Heart left ventricle (tissue), 16 donors: ENCODE data around the gene CDC25C. TPM values are rescaled to one million over a fixed set of nuclear protein-coding genes. Genes with fewer than 3 reads are reported as not detected.

Experiments used
- ATAC-seq, 4 donors: fragments of 200-7000 bp; cut with Tn5 transposase; one replicate each; pipeline ENCODE4 v1.9.1; 2020 to 2022; ENCODE audit warnings: moderate library complexity in 4 of 4, mild to moderate bottlenecking in 3 of 4, moderate number of reproducible peaks in 1 of 4
- DNase-seq, 5 donors: peaks; one replicate each; pipeline ENCODE4 v3.0.0-alpha.2; 2020
- H3K27ac ChIP-seq, 12 donors: fragments of 200-600 bp; sonication (generic) in 4 of 12; one replicate each; pipeline versions ENCODE4 v1.5.0 to v1.8.0; 2016 to 2022; ENCODE audit warnings: mild to moderate bottlenecking in 2 of 12
- H3K27me3 ChIP-seq, 9 donors: fragments of 200-600 bp; sonication (generic) in 2 of 9; one replicate each; pipeline versions ENCODE4 v1.5.1 to v1.8.0; 2016 to 2022; ENCODE audit warnings: mild to moderate bottlenecking in 3 of 9
- H3K36me3 ChIP-seq, 9 donors: fragments of 200-600 bp; sonication (generic) in 2 of 9; one replicate each; pipeline versions ENCODE4 v1.5.0 to v1.8.0; 2018 to 2022; ENCODE audit warnings: mild to moderate bottlenecking in 2 of 9
- H3K4me1 ChIP-seq, 12 donors: fragments of 200-600 bp; sonication (generic) in 4 of 12; one replicate each; pipeline versions ENCODE4 v1.5.0 to v1.8.0; 2016 to 2022; ENCODE audit warnings: mild to moderate bottlenecking in 3 of 12
- H3K4me3 ChIP-seq, 12 donors: fragments of 200-600 bp; sonication (generic) in 4 of 12; one replicate each; pipeline versions ENCODE4 v1.5.0 to v1.8.0; 2017 to 2022; ENCODE audit warnings: mild to moderate bottlenecking in 9 of 12, moderate library complexity in 4 of 12
- H3K9me3 ChIP-seq, 12 donors: fragments of 200-600 bp; sonication (generic) in 4 of 12; one replicate each; pipeline versions ENCODE4 v1.5.0 to v1.8.0; 2016 to 2022; ENCODE audit warnings: mild to moderate bottlenecking in 1 of 12
- CTCF ChIP-seq, 12 donors: fragments of 200-600 bp; sonication (generic) in 4 of 12; IDR thresholded peaks; one replicate each; pipeline versions ENCODE4 v1.5.0 to v1.8.0; 2018 to 2022; ENCODE audit warnings: antibody characterized with exemption in 12 of 12, mild to moderate bottlenecking in 5 of 12
- POLR2A ChIP-seq, 2 donors: fragments of 450-650 bp; IDR thresholded peaks; one replicate each; pipeline ENCODE4 v1.6.1; 2017; ENCODE audit warnings: antibody characterized with exemption in 2 of 2, mild to moderate bottlenecking in 2 of 2, moderate library complexity in 2 of 2
- WGBS, 4 donors: extraction: QIAGEN DNeasy Blood & Tissue Kit in 2 of 4; methylation state at CpG; one replicate each; pipeline versions ENCODE4 v1.1.5 to v1.1.7; 2013 to 2018; 5-methylcytosine and 5-hydroxymethylcytosine counted together
- intact Hi-C, 10 donors: fragments of 100-400 bp; cut with DNase I; formaldehyde crosslinking; loops; one replicate each; pipeline versions ENCODE4 v1.11.1 to v1.14.2; 2022
- polyA plus RNA-seq, 2 donors: library from polyadenylated mRNA; stranded (reverse); fragments of 200-250 nt; gene quantifications; one replicate each; pipeline ENCODE4 v1.2.3, GENCODE V29; 2013
- total RNA-seq, 9 donors: library from RNA; depleted of rRNA in 2 of 9; stranded (reverse); fragments of >200 nt in 2 of 9; fragmentation: NEBNext Ultra II Directional in 3 of 9; extraction: Animal tissue kit (Norgen Biotek cat#: 25700) in 3 of 9; gene quantifications; one replicate each; pipeline versions ENCODE4 v1.1.0 to v1.2.4, GENCODE V29; 2016 to 2023
- donor health status: ischemic (EF 13 %, LVEDD 7.1; RV severe dilation, severe dysfunction).
- donor health status: healthy with polysubstance abuse.
- donor health status: DM: no; HTN: yes; CAD: no.
- donor health status: DM: no; HTN: no; CAD: no.
- donor health status: ischemic (EF 25% LVEDD 6.9; RV normal size, moderate dysfunction).
- donor health status: ischemic (EF 25% LVEDD 5.7; RV mildly dilated, moderate dysfunction).
- donor health status: healthy.
- donor health status: DM: yes; HTN: yes; CAD: no.
- donor health status: ischemic (EF 35%, LVEDD 5.7; RV mildly dilated, moderate dysfunction).
- donor health status: nonischemic (EF 11% LVEDD 7.7; RV severe dilation, severe dysfunction).
- donor health status: DM: yes; HTN: yes; CAD: no.
- donor health status: PGD.
- donor health status: ischemic (EF 29% LVEDD 5.4; RV normal size, mild dysfunction).
- donor health status: nonischemic (EF 23%, LVEDD 6.1; RV moderate dilation, normal function).

CDC25C gene
- total and polyA plus RNA-seq, 11 donors, result 0.08 to 2.5 (median 0.35) TPM; not detected in 6

- no peak for DNase-seq
- H3K27me3 ChIP-seq, result peaks cover 0 to 19% (median 5%) of the 10 kb centered on the region in 9 donors
- H3K4me1 ChIP-seq, result peaks cover 0 to 15% (median 7%) of the 10 kb centered on the region in 12 donors
- no peak overlapping the region for H3K4me3 ChIP-seq
- TF ChIP-seq POLR2A (IDR thresholded peaks at IDR 0.05) (no peak), CTCF (IDR thresholded peaks at IDR 0.05) (peak in 1 of 12 donors; percentile 7)
- intact Hi-C loops, result no loop called here
- ATAC-seq, result peak in 2 of 4 donors; percentile 53 to 59
- WGBS, 4 donors, result 73 to 88% (median 81%) methylated on average over 2 of the region's 2 CpGs
- H3K27ac ChIP-seq, result no peak overlapping the region
- no peaks in the 10 kb centered on the region for H3K36me3 ChIP-seq
- no peaks in the 10 kb centered on the region for H3K9me3 ChIP-seq
Measured at GRCh38 chr5:138276402-138277054, 55.1 kb downstream of the CDC25C start.

- Histone ChIP-seq H3K9me3 (no peaks in the 10 kb centered on the region), H3K36me3 (no peaks in the 10 kb centered on the region), H3K27me3 (peaks cover 0 to 19% (median 5%) of the 10 kb centered on the region in 9 donors), H3K4me3 (no peak overlapping the region), H3K4me1 (peaks cover 0 to 15% (median 7%) of the 10 kb centered on the region in 12 donors), H3K27ac (no peak overlapping the region)
- ATAC-seq (no peak), DNase-seq (no peak)
- intact Hi-C loops, result no loop called here
- 53 to 73% (median 67%) methylated on average over 1 of the region's 1 CpG for WGBS, 4 donors
- no peak for TF ChIP-seq CTCF (IDR thresholded peaks at IDR 0.05)
Measured at GRCh38 chr5:138275895-138276294, 55.7 kb downstream of the CDC25C start.

GRCh38 chr5:138275379-138275782, 56.2 kb downstream of the CDC25C start:
- Histone ChIP-seq H3K9me3 (no peaks in the 10 kb centered on the region), H3K27me3 (peaks cover 0 to 19% (median 5%) of the 10 kb centered on the region in 9 donors), H3K36me3 (no peaks in the 10 kb centered on the region), H3K4me1 (peaks cover 0 to 15% (median 7%) of the 10 kb centered on the region in 12 donors), H3K27ac (no peak overlapping the region), H3K4me3 (no peak overlapping the region)
- intact Hi-C loops, result no loop called here
- ATAC-seq, result peak in 2 of 4 donors; percentile 20 to 26
- WGBS, 4 donors, result 39 to 49% (median 41%) methylated on average over 3 of the region's 3 CpGs
- DNase-seq, result no peak
- TF ChIP-seq POLR2A (IDR thresholded peaks at IDR 0.05), result no peak
- no peak for TF ChIP-seq CTCF (IDR thresholded peaks at IDR 0.05)

- TF ChIP-seq CTCF (IDR thresholded peaks at IDR 0.05), result no peak
- Histone ChIP-seq H3K9me3 (no peaks in the 10 kb centered on the region), H3K4me1 (peaks cover 0 to 15% (median 7%) of the 10 kb centered on the region in 12 donors), H3K27me3 (peaks cover 0 to 19% (median 5%) of the 10 kb centered on the region in 9 donors), H3K27ac (peak within 1 kb of the TSS in 1 of 12 donors; percentile 24), H3K4me3 (peak within 1 kb of the TSS; percentile 16 to 51 (median 38)), H3K36me3 (no peaks in the 10 kb centered on the region)
- 4 to 20% (median 12%) methylated on average over 7 to 62 of the region's 62 CpGs for WGBS, 4 donors
- peak in 1 of 5 donors; percentile 61 for DNase-seq
- intact Hi-C loops, result no loop called here
- ATAC-seq, result peak in 2 of 4 donors; percentile 31 to 33
Measured at GRCh38 chr5:138274189-138274853, 57.3 kb downstream of the CDC25C start, which contains the start of gene GFRA3. GFRA3 (minus strand) TSS chr5:138274621; CDS start chr5:138274424, 197 bp downstream.
